DMS 273 (cell line): ENCODE measurements around the gene GPX4.

Source experiments
- DNase-seq: peaks from one replicate; lab custom pipeline; 2025; ENCODE audit not compliant: unreplicated experiment; lab: John Stamatoyannopoulos, UW

The GPX4 gene

GRCh38 chr19:1084024-1084868 is 19.5 kb upstream of the GPX4 start:
- peak; percentile 41 for DNase-seq

GRCh38 chr19:1085053-1085658 is 18.6 kb upstream of the GPX4 start:
- no peak for DNase-seq

- peak; percentile 59 for DNase-seq
Measured at GRCh38 chr19:1085676-1086442, 17.9 kb upstream of the GPX4 start.

- DNase-seq, result no peak
Measured at GRCh38 chr19:1086613-1087012, 17.2 kb upstream of the GPX4 start.

- DNase-seq, result no peak
Measured at GRCh38 chr19:1087813-1088415, 15.9 kb upstream of the GPX4 start.

- no peak for DNase-seq
Measured at GRCh38 chr19:1088416-1089010, 15.3 kb upstream of the GPX4 start.

DNA sequence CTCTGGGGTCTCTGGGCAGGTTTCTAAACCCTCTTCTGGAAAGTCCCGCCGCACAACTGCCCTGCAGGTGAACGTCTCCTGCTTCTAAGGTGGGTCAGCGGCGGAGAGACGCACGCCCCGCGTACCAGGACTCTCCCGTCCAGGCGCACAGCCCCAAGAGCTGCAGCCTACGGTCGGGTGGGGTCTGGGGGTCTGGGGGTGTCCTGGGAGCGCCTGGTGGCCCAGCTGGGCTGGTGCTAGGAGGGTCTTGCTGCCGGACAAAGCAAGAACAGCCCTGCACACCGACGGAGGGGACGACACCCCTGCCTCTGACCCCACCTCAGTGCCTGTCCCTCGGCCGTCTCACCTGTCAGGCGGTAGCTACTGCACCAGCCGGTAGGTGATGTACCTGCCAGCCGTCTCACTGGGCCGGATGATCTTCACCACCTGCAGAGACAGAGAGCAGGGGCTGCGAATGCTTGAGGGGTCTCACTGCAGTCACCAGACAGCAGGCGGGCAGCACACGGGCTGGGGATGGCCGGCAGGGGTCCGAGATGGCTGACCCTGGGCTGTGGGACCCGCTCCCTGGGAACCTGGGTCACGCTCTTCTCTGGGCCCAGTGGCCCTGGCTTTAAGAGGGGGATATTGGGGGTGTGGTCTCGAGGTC is 14.5 kb upstream of the GPX4 start:
- no peak for DNase-seq

- DNase-seq, result no peak
Measured at GRCh38 chr19:1089891-1090290, 13.9 kb upstream of the GPX4 start.

DNA sequence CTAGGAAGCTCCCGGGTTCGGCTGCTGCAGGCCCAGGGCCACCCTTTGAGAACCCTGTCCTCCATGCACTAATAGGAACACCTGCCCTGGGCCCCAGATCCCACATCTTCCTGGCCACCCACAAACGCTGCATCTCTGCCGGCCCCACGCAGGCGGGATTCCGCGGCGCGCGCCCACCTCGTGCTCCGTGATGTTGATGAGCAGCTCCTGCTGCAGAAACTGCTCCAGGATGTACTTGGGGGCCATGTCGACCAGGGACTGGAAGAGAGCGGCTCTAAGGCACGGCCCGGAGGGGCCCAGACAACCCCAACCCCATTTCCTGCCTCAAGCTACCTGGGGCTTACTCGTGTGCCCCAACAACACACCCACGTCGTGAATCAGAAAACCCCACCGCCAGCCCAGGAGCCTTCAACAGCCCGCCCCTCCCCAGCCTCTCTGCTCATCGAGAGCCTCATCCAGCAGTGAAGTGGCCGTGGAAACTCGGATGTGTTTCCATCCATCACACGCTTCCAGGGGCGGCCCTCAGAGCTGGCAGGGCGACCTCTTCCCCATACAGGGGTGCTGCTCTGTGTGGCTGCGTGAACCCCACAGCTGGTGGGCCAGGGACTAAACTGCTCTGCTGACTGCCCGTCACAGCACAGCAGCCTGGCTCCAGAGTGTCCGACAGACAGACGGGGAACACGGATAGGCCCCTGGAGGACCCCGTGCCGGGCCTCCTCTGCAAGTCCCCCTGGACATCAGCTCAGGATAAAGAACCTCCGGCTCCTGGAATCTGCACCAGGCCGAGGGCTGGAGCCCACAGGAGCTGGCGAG is 12.9 kb upstream of the GPX4 start:
- DNase-seq, result no peak

GRCh38 chr19:1091544-1092175 is 12.1 kb upstream of the GPX4 start:
- no peak for DNase-seq

GRCh38 chr19:1093330-1093729 is 10.5 kb upstream of the GPX4 start:
- DNase-seq, result no peak

GRCh38 chr19:1093811-1094553 is 9.8 kb upstream of the GPX4 start:
- no peak for DNase-seq

DNA sequence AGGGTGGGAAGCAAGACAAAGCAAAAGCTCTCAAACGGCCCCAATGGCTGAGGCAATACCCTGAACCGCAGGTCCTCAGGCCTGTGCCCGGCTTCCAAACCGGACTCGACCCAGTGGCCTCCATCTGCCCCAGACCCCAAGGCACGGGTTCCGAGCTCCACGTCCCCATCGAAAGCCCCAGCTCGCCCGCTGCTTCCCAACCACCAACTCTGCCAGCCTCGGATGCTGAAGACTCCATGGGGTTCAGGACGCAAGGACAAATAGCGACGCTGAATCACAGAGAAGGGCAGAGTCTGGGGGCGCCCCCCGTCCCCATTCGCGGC is 9.2 kb upstream of the GPX4 start:
- no peak for DNase-seq

DNA sequence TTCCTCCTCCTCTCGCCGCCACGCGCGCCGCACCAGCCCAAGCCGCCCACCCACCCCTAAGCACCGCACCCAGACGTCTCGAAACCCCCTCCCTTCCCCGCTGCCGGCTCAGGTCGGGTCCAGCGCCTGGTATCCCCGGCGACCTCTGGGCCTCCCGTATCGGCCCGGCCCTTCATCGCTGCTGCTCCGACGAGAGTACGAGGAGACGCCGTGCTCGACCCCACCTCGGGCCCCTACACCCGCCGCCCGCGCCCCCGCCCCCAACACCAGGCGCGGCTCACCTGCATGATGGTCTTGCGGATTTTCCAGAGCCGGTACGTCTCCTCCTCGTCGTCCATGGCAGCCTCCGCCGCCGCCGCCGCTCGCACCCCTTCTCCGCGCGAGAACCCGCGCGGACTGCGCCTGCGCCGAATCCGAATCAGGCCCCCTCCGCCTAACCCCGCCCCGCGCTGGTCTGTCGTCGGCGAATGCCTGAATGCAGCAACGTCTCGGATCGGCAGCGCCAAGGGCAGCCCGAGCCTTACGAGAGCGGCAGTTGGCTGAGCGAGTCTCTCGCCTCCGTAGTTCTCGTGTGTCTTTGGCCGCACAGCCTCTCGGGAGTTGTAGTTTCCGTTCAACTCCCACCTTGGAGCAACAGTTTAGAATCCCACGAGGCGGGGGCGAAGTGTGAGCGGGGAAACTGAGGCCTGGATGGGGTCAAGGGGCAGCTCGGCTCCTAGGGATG is 8.7 kb upstream of the GPX4 start, which contains the start of gene POLR2E:
Gene POLR2E (minus strand): TSS at position 398 of the 724 bp plus-strand sequence. CDS start 60 bp downstream, at position 338.
- peak; percentile 99 for DNase-seq

- DNase-seq, result no peak
Measured at GRCh38 chr19:1097810-1098176, 6.0 kb upstream of the GPX4 start.

DNA sequence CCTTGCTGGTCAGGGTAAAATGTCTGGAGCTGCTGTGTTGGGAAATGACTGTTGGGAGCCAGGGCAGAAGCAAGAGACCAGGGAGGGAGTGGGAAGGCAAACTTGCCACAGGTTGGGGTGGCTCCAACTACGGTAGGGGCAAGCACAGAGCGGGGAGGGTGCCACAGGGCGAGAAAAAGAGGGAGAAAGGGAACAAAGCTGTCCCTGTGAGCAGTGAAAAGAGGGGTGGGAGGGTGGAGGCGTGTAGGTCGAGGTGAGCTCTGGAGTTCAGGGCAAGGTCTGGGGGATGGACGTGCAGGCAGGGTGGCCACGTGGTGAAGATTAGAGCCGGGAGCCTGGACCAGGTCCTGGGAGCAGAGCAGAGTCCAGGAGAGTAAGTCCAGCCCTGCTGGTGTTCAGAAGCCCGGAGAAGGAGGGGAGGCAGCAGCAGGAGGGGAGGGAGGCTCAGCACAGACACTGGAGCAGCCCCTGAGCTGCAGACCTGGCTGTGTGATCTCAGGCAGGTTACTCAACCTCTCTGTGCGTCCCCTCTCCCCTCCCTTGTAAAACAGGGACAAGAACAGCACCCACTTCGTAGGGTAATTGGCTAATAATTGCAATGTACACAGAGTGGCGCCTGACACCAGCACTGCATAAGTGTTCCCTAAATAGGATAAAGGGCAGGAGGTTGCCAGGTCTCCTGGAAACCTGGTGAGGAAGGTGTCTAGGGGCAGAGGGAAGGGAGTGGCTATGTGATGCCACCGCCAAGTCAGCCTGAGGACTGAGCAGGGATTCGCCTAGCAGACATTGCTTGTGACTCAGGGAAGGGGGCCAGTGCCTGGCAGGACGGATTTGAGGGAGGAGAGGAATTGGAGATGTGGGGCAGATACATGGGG is 5.4 kb upstream of the GPX4 start:
- peak; percentile 45 for DNase-seq

DNA sequence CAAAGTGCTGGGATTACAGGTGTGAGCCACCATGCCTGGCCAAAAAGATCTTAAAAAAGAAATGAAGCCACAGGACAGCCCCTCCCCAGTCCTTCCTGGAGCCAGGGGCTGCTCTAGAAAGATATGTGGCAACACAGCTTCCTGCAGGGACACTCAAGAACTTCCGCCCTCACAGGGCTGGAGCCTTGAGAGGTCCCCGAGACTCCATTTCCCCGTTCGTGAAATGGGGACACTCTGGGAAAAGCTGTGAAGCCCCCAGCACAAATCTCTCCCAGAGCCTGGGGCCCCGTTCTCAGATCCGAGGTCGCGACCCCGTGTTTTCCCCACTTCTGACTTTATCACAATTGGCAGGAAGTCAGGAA is 2.5 kb upstream of the GPX4 start:
- DNase-seq, result no peak
